GM19468 (cell line): ENCODE data around the gene XPOT.
"Not testable (repeated sequence)": the region's sequence is repeated elsewhere in the genome, so short reads cannot be mapped to it uniquely, and the experiment has no call there.

Experiments used
- ATAC-seq: cut with Tn5 transposase; IDR thresholded peaks from one replicate; pipeline ENCODE4 v1.9.1; 2021; ENCODE audit warnings: mild to moderate bottlenecking, moderate library complexity, moderate number of reproducible peaks; ENCODE audit not compliant: unreplicated experiment; ENCODE audit errors: extremely low read depth

XPOT gene, protein sequence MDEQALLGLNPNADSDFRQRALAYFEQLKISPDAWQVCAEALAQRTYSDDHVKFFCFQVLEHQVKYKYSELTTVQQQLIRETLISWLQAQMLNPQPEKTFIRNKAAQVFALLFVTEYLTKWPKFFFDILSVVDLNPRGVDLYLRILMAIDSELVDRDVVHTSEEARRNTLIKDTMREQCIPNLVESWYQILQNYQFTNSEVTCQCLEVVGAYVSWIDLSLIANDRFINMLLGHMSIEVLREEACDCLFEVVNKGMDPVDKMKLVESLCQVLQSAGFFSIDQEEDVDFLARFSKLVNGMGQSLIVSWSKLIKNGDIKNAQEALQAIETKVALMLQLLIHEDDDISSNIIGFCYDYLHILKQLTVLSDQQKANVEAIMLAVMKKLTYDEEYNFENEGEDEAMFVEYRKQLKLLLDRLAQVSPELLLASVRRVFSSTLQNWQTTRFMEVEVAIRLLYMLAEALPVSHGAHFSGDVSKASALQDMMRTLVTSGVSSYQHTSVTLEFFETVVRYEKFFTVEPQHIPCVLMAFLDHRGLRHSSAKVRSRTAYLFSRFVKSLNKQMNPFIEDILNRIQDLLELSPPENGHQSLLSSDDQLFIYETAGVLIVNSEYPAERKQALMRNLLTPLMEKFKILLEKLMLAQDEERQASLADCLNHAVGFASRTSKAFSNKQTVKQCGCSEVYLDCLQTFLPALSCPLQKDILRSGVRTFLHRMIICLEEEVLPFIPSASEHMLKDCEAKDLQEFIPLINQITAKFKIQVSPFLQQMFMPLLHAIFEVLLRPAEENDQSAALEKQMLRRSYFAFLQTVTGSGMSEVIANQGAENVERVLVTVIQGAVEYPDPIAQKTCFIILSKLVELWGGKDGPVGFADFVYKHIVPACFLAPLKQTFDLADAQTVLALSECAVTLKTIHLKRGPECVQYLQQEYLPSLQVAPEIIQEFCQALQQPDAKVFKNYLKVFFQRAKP

DNA sequence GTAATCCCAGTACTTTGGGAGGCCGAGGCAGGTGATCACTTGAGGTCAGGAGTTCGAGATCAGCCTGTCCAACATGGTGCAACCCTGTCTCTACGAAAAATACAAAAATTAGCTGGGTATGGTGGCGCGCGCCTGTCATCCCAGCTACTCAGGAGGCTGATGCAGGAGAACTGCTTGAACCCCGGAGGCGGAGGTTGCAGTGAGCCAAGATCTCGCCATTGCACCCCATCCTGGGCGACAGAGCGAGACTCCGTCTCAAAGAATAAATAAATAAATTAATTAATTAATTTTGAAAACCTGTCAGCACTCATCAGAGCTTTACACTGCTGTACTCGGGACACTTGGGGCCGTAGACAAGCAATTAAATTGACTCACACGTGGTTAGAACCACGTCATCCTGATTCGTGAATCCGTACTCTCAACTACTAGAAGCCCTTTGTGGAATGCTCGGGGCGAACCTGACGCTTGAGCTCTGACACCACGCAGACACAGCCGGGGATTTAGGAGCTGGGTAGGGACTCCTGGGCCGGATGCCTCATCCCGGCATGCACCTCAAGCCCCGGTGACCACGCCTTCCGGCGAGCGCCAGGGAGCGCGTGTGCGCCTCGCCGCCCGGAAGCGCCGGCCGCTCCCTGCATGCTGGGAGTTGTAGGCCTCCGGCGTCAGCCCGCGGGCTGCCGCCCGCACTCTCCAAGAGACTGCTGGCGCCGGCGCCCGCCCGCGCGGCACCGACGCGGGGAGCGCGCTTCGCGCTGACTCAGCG is at the start of gene XPOT:
TSS of gene XPOT (plus strand) at position 686 of the 763 bp plus-strand sequence. CDS start 5,644 bp downstream, outside the sequence.
- ATAC-seq: peak; percentile 98

DNA sequence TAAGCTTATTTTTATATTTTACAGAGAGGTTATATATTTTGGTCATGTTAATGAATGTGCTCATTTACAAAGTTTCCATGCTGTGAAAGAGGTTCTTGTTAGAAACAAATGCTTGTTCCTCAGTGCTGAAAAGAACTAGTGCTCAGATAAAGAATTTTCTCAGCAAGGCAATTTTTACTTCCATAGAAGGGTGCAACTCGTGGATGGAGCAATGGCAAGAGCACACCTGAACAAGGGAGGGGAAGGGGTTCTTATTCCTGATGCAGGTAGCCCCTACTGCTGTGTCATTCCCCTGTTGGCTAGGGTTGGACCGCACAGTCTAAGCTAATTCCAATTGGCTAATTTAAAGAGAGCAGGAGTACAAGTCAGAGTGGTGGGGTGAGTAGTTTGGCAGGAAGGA is 48.0 kb upstream of the XPOT start:
- not testable (repeated sequence) for ATAC-seq

DNA sequence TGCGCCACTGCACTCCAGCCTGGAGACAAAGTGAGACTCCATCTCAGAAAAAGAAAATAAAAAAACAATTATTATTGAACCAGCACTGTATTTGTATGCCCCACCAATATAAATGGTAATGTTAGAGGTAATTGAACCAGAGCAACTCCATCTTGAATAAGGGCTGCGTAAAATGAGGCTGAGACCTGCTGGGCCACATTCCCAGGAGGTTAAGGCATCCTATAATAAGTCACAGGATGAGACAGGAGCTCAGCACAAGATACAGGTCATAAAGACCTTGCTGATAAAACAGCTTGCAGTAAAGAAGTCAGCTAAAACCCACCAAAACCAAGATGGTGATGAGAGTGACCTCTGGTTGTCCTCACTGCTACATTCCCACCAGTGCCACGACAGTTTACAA is 43.0 kb upstream of the XPOT start:
- not testable (repeated sequence) for ATAC-seq

GRCh38 chr12:64362721-64363305 is 41.4 kb upstream of the XPOT start:
- ATAC-seq: no peak

GRCh38 chr12:64383675-64384074 is 20.5 kb upstream of the XPOT start:
- no peak for ATAC-seq

- ATAC-seq: no peak
Observed at GRCh38 chr12:64385019-64385418, 19.2 kb upstream of the XPOT start.

GRCh38 chr12:64385468-64385867 is 18.7 kb upstream of the XPOT start:
- no peak for ATAC-seq

GRCh38 chr12:64387197-64387816 is 16.9 kb upstream of the XPOT start:
- no peak for ATAC-seq

- ATAC-seq: no peak
Observed at GRCh38 chr12:64389154-64389553, 15.0 kb upstream of the XPOT start.

GRCh38 chr12:64390275-64390851 is 13.8 kb upstream of the XPOT start, which contains the start of gene C12orf56:
C12orf56 (minus strand) TSS chr12:64390758; CDS start chr12:64390565, 193 bp downstream.
- no peak for ATAC-seq

DNA sequence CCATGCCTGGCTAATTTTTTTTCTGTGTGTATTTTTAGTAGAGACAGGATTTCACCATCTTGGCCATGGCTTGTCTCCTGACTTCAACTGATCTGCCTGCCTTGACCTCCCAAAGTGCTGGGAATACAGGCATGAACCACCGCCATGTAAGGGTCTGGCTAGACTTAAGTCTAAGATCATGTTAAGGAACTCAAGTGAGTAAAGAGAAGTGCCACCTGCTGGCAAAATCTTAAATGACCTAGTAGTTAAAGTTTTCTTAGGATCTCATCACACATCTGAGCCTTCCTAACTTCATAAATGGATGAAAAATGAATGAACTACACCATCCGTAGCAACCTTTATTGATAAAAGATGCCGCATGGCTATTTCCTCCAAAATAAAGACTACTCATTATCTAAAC is 12.0 kb upstream of the XPOT start:
- no peak for ATAC-seq

DNA sequence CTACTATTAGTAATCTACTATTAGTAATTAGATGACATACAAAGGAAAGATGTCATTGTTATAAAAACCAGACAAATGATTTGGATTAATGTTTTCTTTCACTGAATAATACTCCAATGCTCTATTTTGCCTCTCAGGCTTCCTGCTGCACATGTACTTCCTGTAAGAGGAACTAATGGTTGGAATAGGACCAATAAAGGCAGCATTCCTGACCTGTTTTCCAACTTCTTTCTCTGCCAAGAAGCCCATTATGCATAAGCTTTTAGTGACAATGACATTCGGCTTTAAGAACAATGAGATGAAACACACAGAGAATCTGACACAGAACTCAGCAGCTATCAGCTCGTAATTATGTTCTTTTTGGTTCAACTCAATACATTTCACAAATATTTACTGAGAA is 8.5 kb upstream of the XPOT start:
- ATAC-seq: no peak

GRCh38 chr12:64400041-64400440 is 4.2 kb upstream of the XPOT start:
- no peak for ATAC-seq

- ATAC-seq: no peak
Observed at GRCh38 chr12:64402181-64402580, 2.0 kb upstream of the XPOT start.

DNA sequence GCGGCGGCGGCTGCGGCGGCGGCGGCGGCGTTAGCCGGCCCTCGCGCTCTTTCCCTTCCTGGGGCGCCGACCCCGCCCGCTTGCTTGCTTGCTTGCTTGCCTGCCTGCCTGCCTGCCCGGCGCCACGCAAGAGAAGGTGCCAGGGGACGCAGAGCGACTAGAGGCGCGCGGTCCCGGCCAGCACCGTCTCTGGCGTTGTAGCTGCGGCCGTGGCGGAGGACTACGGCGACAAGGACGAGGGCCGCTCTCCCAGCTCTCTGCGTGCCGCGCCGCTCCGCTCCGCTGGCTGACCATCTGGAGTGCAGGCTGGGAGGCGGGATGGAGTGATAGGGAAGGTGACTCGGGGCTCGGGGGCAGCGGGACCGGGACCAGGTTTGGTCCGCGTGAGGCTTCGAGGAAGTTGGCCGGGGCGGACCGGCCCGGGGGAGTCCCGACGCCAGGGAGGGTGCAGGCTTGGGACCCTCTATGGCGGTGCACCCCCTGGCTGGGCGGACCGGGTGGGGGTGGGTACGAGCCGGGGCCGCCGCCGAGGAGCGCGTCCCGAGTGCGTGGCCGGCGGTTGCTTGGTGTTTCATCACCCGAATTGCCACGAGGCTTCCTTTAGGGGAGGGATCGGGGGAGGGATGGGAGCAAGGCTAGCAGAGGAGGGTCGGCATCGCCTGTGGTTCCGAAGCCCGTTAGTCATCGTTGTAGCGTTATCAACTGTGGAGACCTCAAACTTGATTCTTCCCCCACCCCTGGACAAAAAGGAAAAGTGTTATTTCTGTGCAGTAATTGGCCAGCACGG is 471 bp downstream of the XPOT start:
- ATAC-seq: peak; percentile 1

- no peak for ATAC-seq
Observed at GRCh38 chr12:64407342-64408223, 3.4 kb downstream of the XPOT start.

- no peak for ATAC-seq
Observed at GRCh38 chr12:64411427-64411826, 7.2 kb downstream of the XPOT start.
